Germinal center (tissue), 1 donor: ENCODE data around the gene FAM83F.
"Not testable (repeated sequence)": the region's sequence is repeated elsewhere in the genome, so short reads cannot be mapped to it uniquely, and the experiment has no call there.

ENCODE experiments used
- DNase-seq: peaks from one replicate; pipeline ENCODE4 v3.0.0; 2012; ENCODE audit warnings: mixed read lengths, low spot score

The FAM83F gene

DNA sequence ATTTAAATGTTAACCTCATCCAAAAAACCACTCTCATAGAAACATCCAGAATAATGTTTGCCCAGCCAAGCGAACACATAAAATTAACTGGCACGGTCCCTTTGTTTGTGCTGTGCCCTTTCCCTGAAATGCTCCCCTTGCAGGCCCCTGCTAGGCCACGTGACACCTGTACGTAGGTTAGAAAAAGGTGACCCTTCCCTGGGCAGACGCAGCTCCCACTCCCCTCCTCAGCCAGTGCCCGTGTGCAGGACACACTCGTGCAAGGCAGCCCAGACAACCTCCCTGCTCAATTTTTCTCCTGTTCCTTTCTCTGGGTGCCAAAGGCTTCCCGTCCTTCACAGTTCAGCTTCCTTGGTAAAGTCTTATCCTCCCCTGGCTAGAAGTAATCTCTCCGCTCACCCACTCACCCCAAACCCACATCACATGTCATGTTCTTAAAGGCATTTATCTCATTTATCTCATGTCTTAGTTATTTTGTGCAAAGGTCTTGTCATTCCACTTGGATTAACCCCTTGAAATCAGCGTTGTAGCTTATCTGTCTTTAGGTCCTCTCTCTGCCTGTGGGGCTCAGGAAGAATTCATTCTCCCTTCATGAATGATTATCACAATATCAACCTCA, 20.7 kb downstream of the FAM83F start:
- no peak for DNase-seq

DNA sequence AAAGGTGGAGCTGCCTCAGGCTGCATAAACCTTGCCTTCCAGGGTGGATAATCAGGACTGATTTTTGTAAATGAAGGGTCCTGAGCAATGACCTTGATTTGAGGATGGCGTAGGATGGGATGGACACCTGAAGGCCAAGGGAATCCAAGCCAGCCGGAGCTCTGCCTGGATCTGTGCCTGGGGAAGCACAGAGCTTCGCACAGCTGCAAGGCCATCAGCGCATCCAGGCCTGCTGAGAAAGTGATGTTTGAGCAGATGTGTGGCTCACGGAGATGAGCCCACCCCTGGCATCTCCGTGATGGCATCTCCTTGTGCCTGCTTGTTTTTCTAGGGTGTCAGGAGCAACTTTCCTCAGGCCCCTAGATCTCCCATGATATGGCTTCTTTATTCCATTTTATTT, 23.3 kb downstream of the FAM83F start:
- DNase-seq: no peak

DNA sequence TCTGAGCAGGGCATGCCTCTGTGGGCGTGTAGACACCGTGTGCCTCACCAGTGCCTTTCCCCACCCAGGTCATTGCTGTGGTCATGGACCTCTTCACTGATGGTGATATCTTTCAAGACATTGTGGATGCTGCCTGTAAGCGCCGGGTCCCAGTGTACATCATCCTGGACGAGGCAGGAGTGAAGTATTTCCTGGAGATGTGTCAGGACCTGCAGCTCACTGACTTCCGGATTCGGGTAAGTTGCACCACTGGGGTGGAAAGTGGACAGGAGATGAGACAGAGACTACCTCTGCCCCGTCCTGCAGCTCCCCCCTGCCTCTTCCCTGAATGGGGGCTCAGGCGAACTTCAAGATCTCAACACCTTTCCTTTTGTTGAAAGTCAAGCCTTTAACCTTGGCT, 24.3 kb downstream of the FAM83F start:
- DNase-seq: no peak

DNA sequence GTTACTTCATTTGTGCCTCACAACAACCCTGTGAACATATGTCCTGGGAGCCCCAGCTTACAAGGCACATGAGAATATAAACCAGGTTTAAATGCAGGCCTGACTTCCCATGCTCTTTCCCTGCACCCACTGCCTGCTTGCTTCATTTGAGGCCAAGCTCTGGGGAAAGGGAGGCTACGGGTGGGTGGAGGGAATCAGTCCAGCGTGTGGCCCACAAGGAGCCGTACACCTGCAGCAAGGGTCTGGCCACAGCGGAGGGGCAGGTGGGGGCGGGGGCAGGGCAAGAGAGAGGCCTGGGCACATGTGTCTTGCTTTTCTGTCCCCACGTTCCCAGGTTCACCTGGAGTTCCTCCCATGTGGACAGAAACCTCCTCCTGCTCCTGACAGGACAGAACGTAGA, 26.2 kb downstream of the FAM83F start:
- DNase-seq: no peak

DNA sequence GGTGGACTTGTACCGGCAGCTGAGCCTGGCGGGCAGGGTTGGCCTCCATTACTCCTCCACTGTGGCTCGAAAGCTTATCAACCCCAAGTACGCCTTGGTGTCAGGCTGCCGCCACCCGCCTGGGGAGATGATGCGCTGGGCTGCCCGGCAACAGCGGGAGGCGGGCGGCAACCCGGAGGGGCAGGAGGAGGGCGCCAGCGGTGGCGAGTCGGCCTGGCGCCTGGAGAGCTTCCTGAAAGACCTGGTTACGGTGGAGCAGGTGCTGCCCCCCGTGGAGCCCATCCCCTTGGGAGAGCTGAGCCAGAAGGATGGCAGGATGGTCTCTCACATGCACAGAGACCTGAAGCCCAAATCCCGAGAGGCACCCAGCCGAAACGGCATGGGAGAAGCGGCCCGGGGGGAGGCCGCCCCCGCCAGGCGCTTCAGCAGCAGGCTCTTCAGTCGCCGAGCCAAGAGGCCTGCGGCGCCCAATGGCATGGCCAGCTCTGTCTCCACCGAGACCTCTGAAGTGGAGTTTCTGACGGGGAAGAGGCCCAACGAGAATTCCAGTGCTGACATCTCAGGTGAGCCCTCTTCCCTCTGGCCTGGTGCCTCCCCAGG, 26.7 kb downstream of the FAM83F start:
- DNase-seq: no peak

DNA sequence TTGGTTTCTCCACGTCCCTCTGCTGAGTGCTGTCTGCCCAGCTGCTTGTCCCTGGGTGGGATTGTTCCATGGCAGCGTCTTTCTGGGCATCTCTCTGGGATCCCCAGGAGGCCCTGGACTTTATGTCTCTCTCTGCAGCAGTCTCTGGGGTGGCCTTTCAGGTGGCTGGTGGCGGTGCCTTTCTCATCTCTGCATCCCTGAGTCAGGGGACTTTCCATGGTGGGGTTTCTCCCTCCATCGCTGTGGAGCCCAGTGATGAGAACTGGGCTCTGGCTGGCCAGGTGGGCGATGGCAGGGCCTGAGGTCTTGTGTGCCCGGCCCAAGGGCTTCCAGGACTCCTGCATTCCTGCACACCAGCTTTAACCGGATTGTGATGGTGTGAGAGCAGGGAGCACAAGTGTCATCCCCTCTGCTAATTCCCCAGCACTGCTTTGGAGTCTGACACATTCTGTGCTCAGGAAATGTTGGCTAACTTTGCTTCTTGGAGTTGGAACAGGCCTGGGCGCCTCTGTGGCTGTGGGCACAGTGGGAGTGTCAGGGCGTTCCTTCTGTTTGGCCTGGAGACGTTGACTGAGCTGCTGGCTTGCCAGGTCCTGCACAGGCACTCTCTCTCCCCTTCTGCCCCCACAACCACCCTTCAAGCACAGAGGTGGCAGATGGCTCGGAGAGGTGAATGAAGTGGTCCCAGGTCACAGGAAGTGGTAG, 27.9 kb downstream of the FAM83F start:
- no peak for DNase-seq

DNA sequence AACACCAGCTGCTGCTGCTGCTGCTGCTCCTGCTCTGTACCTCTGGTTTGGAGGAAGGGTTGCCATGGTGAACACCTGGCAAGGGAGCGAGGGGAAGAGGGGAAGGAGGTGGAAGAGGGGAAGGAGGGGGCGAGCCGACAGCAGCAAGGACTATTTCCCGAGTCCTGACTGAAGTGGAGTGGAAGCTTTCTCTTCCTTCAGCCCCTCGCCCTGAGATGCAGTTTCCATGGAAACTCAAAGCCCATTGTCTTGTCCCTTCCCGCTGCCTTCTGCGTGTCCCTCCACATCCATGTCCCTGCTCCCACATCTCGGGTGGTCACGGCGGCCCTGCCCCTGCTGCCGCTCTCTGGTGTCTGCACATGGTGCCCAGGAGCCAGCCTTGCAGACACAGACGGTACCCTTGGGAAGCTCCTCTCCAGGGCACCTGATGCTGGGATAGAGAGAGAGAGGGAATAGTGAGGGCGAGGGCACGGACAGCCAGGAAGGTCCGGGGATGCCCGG, 28.6 kb downstream of the FAM83F start:
- no peak for DNase-seq

DNA sequence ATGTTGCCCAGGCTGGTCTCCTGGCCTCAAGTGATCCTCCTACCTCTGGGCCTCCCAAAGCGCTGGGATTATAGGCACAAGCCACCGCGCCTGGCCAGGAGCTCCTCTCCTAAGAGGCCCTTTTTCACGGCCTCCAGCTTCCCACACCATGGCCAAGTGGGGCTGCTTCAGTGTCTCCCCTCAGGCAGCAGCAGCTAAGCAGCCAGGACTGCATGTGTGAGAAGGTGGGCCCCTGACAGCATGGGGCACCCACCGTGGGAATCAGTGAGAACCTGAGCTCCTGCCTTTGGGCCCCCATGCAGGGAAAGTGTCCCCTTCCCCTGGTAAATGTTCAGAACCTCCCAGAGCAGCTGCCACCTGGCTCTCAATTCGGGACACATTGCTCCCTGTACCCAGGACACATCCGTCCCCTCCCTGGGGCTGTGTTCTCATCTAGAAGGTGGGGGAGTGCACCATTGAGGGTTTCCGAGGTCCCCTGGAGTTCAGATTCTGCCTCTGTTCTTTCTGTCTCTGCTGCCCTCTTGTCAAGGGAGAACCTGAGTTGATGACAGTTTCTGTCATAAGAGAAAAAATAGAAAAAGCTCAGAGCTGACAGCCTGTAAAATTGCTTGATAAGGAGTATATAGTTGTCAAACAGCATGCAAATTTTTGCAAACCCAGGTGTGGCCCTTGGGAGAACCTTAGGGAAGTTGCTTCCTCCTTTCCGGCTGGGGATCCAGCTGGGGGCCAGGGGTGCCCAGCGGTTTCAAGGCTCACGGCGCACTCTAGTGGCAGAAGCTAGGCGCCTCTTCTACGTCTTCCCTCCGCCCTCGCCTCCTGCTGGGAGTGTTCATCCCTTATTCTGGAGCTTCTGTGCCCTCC, 29.7 kb downstream of the FAM83F start:
- DNase-seq: peak; percentile 86

DNA sequence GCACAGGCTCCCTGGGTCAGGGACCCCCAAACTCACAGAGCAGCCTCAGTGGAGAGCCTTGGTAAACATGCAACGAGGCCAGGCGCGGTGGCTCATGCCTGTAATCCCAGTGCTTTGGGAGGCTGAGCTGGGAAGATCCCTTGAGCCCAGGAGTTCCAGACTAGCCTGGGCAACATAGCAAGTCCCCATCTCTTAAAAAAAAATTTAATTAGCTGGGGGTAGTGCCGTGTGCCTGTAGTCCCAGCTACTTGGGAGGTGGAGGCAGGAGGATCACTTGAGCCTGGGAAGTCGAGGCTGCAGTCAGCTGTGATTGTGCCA, 30.3 kb downstream of the FAM83F start:
- not testable (repeated sequence) for DNase-seq

DNA sequence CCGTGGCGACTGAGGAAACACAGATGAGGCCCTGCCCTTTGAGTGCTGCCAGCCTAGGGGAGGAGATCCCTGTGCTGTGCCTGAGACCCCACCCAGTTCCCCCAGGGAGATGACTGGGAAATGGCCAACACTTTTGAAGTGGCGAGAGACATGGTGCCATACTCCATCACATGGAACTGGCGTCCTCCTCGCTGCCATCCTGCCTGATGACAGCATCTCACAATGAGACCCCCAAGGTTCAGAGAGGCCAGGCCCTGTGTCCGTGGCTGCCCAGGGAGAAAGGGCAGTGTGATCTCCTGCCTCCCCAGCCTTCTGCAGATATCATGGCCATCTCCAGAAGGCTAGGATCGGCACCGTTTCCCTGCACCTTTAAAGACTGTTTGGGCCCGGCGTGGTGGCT, 31.1 kb downstream of the FAM83F start:
- DNase-seq: no peak

DNA sequence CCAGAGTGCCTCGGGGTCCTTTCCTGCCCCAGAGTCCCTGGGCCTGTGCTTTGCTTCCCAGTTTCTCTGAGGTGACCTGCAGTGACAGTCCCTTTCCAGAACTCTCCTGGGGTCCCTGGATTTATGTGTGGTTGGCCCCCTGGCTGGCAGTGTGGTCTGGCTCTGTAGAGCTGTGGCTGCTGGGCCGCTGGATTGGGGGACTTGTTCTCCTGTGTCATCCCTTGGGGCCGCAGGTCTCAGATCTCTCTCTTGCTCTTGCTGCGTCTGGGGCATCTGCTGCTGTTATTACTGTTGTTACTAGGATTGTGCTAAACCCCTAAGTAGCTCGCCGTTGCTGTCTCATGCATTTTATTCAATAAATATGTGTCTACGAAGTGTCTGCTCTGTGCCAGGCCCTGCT, 31.9 kb downstream of the FAM83F start:
- DNase-seq: no peak

DNA sequence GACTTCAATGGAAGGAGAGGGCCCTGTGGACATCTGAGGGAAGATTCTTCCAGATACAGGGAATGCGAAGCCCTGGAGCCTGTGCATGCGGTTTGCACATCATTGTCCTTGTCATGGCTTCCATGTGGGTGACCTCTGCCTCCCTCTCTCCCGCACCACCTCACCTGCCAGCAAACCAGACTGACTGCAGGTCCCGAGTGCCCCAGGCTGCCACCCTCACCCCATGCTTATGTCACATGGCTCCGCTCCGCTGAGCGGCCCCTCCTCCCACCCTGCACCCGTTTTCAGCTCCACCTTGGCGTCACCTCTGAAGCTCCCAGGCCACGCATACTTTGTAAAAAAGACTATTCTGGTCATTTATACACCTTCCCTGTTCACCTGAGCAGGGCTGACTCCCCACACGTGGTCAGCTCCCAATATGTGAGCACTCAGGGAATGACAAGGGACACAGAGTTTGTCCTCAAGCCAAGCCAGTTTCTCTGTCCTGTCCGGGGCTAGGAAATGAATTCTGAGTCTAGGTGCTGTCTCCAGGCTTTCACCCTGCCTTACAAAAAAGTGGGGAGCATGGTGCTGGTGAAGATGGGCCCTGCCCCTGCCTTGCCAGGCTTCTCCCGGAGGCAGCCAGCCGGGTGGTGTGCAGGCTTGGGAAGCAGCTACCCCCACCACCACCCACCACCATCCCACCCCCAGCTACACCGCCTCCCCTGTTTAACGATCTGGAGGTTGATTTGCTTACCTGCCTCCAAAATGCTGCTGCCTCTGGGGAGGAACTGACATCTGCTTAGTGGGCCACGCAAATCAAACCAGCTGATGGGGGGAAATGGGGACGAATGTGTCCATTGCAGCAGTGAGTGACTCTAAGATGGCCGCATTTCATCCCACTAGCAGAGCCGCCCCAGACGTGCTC, 32.7 kb downstream of the FAM83F start:
- DNase-seq: no peak

DNA sequence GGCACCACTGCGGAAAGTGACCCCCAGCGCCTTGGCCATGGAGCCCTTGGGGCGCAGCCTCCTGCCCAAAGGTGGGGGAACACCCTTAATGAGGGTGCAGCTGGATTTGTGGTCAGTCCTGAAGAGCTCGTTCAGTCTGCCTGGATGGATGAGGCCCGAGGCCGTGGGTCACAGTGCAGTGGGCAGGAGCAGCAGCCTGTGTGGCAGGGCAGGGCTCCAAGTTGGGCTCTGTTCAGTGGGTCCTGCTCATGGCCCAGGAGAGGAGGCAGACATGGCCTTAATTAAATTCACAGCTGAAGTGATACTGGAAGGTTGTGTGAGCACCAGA, 33.3 kb downstream of the FAM83F start:
- DNase-seq: no peak

DNA sequence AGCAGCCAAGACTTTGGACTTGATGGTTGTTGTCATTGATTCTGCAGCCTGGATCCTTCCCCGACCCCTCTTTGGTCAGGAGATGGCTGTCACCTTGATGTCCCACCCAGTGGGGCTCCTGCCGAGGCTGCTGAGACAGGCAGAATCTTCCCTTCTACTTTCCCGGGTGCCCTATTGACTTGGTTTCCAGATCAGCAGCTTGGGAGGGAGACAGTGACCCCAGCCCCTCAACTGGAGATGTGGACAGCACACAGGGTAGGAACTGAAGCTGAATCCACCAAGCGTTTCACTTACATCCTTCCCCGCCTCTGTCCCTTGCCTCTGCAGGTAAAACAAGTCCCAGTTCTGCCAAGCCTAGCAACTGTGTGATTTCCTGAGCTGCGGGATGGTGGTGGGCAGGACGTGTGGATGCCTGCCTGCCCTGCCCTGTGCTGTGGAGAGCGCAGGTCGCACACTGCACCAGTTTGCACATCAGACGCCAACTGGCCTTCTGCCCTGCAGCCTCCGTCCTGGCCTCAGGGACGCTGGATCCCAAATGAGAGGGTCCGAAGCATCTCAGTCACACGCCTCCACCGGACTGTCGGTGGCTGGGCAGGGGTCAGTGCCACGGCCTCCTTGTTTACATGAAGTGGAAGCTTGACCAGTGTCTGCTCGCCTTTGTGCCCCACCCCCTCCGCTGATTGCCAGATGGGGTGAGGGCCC, 34.6 kb downstream of the FAM83F start:
- DNase-seq: no peak

DNA sequence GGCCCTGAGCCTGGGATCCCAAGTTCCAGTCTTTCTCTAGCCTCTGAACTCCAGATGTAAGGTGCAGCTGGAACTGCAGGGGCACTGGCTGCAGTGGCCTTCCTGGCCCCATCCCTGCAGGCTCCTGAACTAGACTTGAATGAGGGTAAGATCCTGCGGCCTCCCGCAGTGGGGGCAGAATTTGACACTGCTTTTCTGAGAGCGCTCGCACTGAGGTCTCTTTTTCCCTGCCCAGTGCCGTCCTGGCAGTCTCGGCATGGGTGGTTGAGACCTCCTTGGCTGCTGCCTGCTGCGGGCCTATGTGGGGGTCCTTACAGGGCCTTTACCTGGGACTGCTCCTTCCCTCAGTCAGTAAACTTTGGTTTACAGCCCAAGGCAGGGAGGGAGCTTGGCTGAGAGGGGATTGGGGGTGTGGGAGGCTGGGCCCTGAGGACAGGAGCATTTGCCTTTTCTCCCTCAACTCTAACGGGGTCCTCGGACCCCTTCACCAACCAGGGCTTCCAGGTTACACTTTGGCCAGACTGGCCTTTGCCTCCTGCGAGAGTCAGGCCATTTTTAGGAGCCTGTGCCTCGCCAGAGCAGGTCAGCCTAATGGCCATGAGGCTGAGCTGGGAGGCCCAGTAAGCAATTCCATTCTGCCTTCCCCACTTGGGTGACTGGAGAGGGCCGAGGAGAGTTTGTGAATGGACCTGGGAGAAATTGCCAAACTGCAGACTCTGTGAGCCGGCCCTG, 35.4 kb downstream of the FAM83F start:
- no peak for DNase-seq

DNA sequence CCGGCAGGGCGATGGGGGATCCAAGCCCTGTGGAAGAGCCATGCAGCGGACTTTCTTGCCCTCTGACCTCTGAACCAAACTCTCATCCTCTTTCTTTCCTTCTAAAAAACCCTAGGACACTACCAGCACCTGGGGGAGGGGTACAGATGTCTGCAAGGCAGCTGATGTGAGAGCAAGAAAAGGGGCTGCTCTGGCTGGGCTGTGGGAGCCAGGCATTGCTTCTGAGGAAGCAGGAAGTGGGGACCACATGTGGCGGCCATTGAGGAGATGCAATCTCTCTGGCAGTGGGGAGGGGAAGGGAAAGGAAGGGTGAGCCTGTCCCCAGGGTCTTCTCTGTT, 36.0 kb downstream of the FAM83F start:
- DNase-seq: no peak

DNA sequence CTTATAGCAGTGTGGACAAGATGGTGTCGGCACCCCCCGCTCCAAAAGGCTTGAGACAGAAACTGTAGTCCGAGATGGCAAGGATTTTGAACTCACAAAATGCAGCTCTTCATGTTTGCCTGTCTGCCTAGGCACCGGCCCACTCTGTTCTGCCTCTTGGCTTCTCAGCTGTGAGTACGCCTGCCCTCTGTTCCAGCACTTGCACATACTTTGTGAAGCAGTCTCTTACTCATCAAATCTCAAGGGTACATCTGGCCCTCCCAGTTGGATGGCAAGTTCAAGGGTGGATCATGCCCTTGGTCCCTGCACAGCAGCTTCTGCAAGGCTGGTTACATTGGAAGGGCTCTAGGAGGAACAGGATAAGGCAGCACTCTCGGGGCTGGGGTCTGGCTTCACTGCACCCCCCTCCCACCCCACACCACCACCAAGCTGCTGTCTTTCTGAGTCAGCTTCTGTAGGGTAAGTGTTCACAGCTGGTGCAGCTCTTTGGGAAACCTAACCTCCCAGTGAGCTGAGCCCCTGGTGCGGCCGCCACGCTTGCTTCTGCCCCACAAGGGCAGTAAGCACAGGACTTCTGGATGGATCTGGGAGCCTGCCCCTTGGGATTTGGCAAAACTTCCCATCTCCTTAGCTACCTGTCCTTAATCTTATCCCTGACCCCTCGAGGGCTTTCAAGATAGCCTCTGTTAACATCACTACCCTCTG, 37.2 kb downstream of the FAM83F start:
- DNase-seq: no peak

DNA sequence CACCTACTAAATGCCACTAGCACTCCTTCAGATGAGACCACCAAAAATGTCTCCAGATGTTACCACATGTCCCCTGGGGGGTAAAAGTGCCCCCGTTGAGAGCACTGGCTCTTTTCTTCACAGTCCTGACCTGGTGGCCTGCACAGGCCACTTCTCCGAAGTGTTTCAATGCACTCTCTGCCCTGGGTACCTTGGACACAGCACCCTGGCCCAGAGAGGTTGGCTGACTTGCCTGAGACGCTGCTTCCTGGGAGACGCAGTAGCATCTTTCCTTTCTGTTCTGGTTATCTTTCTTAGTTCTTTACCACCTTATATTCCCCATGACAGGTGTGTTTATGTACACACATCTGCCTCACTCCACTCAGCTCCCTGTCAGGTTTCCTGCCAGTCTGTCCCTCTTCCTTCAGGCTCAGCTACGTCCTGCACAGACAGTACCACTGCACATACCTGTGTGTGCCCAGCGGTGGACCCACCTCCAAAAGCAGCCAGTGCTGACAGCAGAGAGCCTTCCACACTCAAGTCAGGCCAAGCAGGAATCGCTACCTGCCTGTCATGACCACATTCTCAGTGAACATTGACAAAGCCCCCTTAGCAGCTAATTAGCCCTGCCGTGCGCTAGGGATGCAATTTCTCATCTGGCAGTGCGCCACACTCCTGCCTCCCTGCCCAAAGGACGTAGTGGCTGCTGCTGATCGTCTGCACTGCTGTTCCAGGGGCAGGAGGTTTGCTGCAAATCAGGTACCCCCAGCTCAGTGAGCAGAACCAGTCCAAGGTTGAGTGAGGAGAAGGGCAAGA, 39.0 kb downstream of the FAM83F start:
- no peak for DNase-seq

DNA sequence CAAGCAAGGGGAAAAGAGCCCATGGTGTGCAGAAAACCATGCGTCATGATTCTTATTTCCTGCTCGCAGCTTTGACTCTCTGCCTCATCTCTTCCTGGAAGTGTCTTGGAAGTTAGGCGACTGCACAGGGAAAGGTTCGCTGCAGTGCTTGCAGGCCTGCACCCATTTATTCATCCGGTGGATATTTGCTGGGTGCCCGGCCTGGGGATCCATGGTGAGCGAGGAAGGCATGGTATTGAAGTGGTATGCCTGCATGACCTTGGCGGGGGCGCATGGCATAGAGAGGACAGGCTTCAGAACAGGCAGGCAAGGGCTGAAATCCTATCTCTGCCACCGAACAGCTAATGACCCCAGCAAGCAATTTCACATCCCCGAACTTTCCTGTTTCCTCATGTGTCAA, 40.6 kb downstream of the FAM83F start:
- DNase-seq: no peak
